Neuron (in vitro differentiated cells): ENCODE measurements around the gene HK2.

Experiments
- H2AFZ ChIP-seq: one replicate; pipeline ENCODE4 v1.6.1; 2013; ENCODE audit warnings: low read depth, mild to moderate bottlenecking, inconsistent platforms, low read length, moderate library complexity
- H3K27me3 ChIP-seq: one replicate; pipeline ENCODE4 v1.6.1; 2013; ENCODE audit warnings: low read length; ENCODE audit not compliant: insufficient read depth
- H3K36me3 ChIP-seq: one replicate; pipeline ENCODE4 v1.6.1; 2013; ENCODE audit warnings: low read length; ENCODE audit not compliant: insufficient read depth
- H3K4me1 ChIP-seq: one replicate; pipeline ENCODE4 v1.6.1; 2013; ENCODE audit warnings: low read length; ENCODE audit not compliant: insufficient read depth
- H3K4me3 ChIP-seq: 2 replicates; pipeline ENCODE4 v1.5.1; 2013; ENCODE audit warnings: mild to moderate bottlenecking, low read length, moderate library complexity
- H3K9me3 ChIP-seq: one replicate; pipeline ENCODE4 v1.6.1; 2013; ENCODE audit warnings: low read length

HK2 gene

DNA sequence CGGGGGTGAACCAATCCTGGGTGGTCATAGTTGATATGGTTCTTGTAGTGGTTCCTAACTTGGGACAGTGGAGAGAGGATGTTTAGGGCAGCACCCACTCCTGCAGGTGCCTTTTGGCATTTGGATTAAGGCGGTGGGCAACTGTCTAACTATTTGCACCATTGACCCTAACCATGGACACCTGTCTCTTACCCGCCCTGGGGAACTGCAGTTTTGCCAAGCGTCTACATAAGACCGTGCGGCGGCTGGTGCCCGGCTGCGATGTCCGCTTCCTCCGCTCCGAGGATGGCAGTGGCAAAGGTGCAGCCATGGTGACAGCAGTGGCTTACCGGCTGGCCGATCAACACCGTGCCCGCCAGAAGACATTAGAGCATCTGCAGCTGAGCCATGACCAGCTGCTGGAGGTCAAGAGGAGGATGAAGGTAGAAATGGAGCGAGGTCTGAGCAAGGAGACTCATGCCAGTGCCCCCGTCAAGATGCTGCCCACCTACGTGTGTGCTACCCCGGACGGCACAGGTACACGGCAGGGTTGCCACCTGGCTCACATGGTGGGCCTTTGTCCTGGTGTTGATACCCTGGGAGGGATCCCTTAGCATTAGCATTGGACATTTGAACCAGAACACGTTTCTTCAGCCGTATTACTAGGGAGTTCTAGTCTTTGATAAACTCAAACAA, 46.3 kb downstream of the HK2 start:
- no peaks in the 10 kb centered on the region for H3K27me3 ChIP-seq
- H2AFZ ChIP-seq, result no peak overlapping the region
- H3K4me1 ChIP-seq, result no peaks in the 10 kb centered on the region
- H3K36me3 ChIP-seq, result peaks cover 36% of the 10 kb centered on the region
- H3K9me3 ChIP-seq, result no peaks in the 10 kb centered on the region
- no peak overlapping the region for H3K4me3 ChIP-seq

DNA sequence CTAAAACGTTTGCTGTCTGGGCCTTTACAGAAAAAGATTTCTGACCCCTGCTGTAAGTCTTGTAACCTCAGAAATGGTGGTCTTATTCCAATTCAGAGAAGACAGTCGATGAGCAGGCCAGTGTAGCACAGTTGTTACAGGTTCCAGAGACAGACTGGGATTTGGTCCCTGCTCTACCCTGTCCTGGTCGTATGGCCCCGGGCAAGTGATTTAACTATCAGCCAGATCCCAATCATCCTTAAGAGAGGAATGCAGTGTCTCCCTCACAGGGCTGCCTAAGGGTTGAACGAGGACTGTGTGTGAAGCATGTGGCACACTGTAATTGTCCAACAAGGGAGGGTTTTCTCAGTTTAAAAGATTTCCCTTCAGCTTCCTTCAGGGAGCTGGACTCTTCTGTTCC, 47.2 kb downstream of the HK2 start:
- Histone ChIP-seq H3K27me3 (no peaks in the 10 kb centered on the region), H3K4me1 (no peaks in the 10 kb centered on the region), H3K36me3 (peaks cover 37% of the 10 kb centered on the region), H3K4me3 (no peak overlapping the region), H2AFZ (no peak overlapping the region), H3K9me3 (no peaks in the 10 kb centered on the region)

DNA sequence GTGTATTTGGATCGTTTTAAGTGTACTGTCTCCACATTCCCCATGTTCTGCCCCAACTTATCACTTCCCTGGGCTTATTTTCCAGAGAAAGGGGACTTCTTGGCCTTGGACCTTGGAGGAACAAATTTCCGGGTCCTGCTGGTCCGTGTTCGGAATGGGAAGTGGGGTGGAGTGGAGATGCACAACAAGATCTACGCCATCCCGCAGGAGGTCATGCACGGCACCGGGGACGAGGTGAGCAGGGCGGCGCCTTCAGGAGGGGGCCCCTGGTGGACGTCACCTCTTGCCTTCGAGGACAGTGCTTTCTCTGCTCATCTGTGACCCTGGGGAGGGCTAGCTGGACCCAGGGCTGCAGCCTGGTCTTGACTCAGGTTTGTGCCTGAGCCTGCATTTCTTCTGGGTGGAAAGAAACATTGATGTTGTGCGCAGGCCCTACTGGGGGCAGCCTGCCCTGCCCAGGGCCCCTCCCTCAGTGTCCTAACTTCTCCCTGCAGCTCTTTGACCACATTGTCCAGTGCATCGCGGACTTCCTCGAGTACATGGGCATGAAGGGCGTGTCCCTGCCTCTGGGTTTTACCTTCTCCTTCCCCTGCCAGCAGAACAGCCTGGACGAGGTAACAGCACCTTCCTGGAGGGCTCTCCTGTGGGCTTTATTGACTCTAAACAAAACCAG, 47.8 kb downstream of the HK2 start:
- H3K27me3 ChIP-seq, result no peaks in the 10 kb centered on the region
- H3K4me1 ChIP-seq, result no peaks in the 10 kb centered on the region
- no peaks in the 10 kb centered on the region for H3K9me3 ChIP-seq
- no peak overlapping the region for H2AFZ ChIP-seq
- H3K36me3 ChIP-seq, result peaks cover 39% of the 10 kb centered on the region
- H3K4me3 ChIP-seq, result no peak overlapping the region

DNA sequence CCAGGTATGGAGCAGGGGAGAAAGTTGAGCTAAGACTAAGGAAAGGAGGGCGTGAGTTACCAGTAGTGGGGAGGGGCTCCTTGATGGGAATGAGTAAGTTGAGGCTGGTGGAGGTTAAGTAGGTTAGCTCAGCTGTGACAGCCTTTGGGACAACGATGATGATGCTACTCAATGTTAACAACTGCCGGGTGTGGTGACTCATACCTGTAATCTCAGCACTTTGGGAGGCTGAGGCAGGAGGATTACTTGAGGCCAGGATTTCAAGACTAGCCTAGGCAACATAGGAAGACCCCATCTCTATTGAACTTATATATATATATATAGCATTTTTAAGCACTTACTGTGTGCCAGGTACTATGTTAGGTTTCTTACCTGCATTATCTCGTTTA, 48.4 kb downstream of the HK2 start:
- no peaks in the 10 kb centered on the region for H3K9me3 ChIP-seq
- H3K4me1 ChIP-seq, result no peaks in the 10 kb centered on the region
- H2AFZ ChIP-seq, result no peak overlapping the region
- H3K27me3 ChIP-seq, result no peaks in the 10 kb centered on the region
- H3K4me3 ChIP-seq, result no peak overlapping the region
- H3K36me3 ChIP-seq, result peaks cover 39% of the 10 kb centered on the region

DNA sequence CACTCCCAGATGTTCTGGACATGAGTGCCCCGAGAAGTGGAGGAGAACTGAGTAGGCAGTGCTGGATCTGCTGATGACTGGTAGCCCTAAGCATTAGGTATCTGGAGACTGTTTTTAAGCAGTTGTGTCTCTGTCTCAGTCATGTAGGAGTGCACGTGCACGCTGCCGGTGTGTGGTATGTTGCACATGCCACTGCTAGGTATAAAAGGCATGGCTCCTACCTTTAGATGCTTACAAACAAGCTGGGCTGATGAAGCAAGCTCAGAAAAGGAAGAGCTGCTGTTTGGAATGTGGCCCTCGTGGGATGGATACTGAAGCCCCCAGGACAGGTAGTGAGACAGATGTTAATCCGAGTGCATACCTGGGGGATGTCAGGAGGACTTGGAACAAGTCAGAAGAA, 49.1 kb downstream of the HK2 start:
- no peaks in the 10 kb centered on the region for H3K27me3 ChIP-seq
- no peaks in the 10 kb centered on the region for H3K9me3 ChIP-seq
- no peak overlapping the region for H2AFZ ChIP-seq
- no peak overlapping the region for H3K4me3 ChIP-seq
- H3K36me3 ChIP-seq, result peaks cover 43% of the 10 kb centered on the region
- no peaks in the 10 kb centered on the region for H3K4me1 ChIP-seq

DNA sequence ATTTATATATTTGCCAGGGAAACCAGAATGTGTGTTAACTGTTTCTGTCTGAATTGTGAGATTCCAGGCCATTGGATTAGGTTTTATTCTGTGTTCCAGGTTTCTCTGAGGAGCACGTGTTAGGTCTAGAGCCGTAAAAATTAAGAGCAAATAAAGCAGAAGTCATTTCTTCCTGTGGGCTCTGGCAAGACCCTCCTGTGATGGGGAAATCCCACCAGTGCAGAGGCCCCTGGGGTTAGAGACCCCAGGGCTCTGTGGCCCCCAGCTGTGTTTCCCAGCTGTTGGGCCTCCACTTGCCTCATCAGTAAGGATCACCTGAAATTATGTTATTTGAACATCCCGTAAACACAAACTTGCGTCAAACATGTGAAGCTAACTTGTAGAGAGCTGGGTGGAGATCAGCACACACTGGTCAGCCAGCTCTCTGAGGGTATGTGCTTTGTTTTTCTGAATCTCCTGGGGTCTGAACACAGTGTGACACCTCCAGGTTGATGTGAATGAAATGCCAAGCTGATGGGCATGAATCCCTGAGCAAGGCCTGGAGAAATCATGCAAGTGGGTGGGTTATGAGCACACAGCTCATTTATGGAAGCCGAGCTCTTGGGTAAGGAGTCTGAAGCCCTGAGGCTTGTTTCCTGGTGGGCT, 50.3 kb downstream of the HK2 start:
- H3K36me3 ChIP-seq, result peaks cover 42% of the 10 kb centered on the region
- H2AFZ ChIP-seq, result no peak overlapping the region
- no peaks in the 10 kb centered on the region for H3K27me3 ChIP-seq
- H3K4me1 ChIP-seq, result no peaks in the 10 kb centered on the region
- no peak overlapping the region for H3K4me3 ChIP-seq
- no peaks in the 10 kb centered on the region for H3K9me3 ChIP-seq

DNA sequence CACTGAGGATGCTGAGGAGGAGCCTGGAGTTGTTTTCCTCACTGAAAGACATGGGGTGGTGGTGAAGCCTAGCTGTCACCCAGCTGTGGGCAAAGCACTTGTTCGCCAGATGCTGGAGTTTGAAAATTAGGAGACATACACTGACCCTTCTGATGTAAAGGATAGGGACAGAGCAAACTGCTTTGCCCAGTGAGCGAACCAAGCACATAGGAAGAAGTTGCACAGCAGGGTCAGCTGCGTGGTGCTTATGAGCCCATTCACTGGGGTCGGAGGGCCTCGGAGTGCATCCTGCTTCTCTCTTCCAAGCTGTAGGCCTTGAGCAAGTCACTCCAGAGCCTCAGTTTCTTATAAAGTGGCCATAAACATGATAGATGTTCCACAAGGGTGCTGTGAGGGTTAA, 50.9 kb downstream of the HK2 start:
- H3K27me3 ChIP-seq, result no peaks in the 10 kb centered on the region
- no peaks in the 10 kb centered on the region for H3K9me3 ChIP-seq
- no peak overlapping the region for H2AFZ ChIP-seq
- peaks cover 37% of the 10 kb centered on the region for H3K36me3 ChIP-seq
- no peaks in the 10 kb centered on the region for H3K4me1 ChIP-seq
- no peak overlapping the region for H3K4me3 ChIP-seq

DNA sequence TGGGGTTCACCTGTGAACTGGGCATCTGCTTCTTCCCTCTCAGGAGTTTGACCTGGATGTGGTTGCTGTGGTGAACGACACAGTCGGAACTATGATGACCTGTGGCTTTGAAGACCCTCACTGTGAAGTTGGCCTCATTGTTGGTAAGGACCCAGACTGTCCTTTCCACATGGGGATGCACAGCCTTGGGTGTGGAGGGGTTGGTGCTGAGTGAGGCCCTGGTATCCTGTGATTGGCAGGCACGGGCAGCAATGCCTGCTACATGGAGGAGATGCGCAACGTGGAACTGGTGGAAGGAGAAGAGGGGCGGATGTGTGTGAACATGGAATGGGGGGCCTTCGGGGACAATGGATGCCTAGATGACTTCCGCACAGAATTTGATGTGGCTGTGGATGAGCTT, 52.3 kb downstream of the HK2 start:
- no peak overlapping the region for H2AFZ ChIP-seq
- H3K36me3 ChIP-seq, result peaks cover 34% of the 10 kb centered on the region
- H3K27me3 ChIP-seq, result no peaks in the 10 kb centered on the region
- H3K4me3 ChIP-seq, result no peak overlapping the region
- H3K9me3 ChIP-seq, result no peaks in the 10 kb centered on the region
- no peaks in the 10 kb centered on the region for H3K4me1 ChIP-seq

DNA sequence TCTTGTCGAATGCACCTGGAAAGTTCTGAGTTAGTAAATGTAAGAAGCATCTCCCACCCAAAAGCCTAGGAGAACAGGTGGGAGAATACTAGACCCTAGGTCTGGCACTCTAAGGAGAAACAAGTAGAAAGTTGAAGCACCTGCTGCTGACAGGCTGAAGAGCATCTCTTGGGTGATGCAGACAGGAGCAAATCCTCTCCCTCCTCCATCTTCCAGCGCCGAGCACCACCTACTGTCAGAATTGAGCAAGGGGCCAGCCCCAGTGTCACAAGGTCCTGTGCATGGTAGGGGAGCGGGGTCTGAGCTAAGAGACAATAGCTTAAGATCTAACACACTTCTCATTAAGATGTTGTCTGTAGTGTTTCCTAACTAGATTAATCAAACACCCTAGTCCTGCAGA, 52.9 kb downstream of the HK2 start:
- H3K9me3 ChIP-seq, result no peaks in the 10 kb centered on the region
- no peak overlapping the region for H2AFZ ChIP-seq
- no peak overlapping the region for H3K4me3 ChIP-seq
- H3K27me3 ChIP-seq, result no peaks in the 10 kb centered on the region
- H3K36me3 ChIP-seq, result peaks cover 30% of the 10 kb centered on the region
- no peaks in the 10 kb centered on the region for H3K4me1 ChIP-seq

DNA sequence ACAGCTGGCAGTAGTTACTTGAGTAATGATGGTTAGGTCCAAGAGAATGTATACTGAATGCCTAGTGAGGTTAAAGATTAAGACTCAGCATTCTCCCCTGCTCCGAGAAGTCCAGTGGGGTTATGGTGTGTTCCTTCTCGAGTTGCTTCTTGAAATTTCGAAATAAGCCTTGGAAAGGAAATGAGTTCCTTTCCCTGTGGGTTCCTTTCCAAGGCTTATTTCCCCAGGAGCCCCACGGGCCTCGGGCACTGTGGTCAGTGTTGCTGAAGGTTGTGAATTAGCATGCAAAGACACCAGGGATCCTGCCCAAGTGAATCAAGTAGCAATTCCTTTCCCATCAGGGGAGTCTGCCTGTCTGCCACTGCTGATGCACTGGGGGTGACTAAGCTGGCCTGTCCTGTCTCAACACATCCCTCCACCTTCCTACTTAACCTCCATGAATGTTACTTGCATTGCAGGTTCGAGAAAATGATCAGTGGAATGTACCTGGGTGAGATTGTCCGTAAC, 53.6 kb downstream of the HK2 start:
- Histone ChIP-seq H3K36me3 (peaks cover 25% of the 10 kb centered on the region), H3K27me3 (no peaks in the 10 kb centered on the region), H2AFZ (no peak overlapping the region), H3K4me1 (no peaks in the 10 kb centered on the region), H3K4me3 (no peak overlapping the region), H3K9me3 (no peaks in the 10 kb centered on the region)

DNA sequence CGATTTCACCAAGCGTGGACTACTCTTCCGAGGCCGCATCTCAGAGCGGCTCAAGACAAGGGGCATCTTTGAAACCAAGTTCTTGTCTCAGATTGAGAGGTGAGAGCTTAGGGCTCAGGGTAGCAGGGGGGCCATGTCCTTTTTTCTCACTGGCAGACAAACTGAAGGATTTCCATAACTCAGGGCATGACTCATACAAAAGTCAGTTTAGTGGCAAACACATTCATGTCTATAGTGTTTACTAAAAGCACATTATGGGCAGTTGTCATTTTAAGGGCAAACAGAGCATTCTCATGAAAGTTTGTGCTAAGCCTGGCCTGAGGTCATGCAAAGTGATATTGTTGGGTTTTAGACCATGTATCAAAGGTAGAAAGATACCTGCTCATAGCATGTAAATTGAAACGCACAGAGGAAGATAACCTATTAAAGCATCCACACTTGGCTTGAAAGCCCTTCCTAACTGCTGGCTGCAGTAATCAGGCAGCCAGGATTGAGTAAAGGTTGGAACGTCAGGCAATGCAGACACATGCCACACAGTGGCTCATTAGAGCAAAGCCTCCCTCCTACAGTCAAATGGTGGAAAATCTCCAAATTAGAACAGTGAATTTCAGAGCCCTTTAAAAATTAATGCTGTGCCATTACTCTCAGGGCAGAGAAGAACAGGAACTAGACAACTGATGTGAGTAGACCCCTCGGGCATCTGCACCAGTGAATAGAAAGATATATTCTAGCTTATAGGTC, 54.2 kb downstream of the HK2 start:
- no peaks in the 10 kb centered on the region for H3K9me3 ChIP-seq
- H2AFZ ChIP-seq, result no peak overlapping the region
- no peaks in the 10 kb centered on the region for H3K4me1 ChIP-seq
- H3K4me3 ChIP-seq, result no peak overlapping the region
- peaks cover 25% of the 10 kb centered on the region for H3K36me3 ChIP-seq
- no peaks in the 10 kb centered on the region for H3K27me3 ChIP-seq

DNA sequence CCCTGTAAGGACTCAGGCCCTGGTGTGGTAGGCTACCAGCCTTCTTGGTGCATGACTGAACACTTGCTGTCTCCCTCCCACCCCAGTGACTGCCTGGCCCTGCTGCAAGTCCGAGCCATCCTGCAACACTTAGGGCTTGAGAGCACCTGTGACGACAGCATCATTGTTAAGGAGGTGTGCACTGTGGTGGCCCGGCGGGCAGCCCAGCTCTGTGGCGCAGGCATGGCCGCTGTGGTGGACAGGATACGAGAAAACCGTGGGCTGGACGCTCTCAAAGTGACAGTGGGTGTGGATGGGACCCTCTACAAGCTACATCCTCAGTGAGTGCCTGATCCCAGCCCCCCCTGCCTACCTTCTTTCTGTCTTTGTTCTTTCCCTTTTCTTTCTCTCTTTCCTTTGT, 55.2 kb downstream of the HK2 start:
- Histone ChIP-seq H3K4me3 (no peak overlapping the region), H3K27me3 (no peaks in the 10 kb centered on the region), H3K36me3 (peaks cover 25% of the 10 kb centered on the region), H3K4me1 (no peaks in the 10 kb centered on the region), H3K9me3 (no peaks in the 10 kb centered on the region), H2AFZ (no peak overlapping the region)

DNA sequence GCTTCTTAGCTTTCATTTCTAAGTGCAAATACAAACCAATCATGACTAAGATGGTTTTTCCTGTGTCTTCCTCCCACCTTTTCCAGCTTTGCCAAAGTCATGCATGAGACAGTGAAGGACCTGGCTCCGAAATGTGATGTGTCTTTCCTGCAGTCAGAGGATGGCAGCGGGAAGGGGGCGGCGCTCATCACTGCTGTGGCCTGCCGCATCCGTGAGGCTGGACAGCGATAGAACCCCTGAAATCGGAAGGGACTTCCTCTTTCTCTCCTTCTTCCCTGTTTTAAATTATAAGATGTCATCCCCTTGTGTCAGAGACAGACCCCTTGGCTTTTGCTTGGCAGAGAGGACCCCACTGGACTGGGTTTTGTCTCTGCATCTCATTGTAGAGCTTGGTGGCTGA, 56.8 kb downstream of the HK2 start:
- Histone ChIP-seq H3K27me3 (no peaks in the 10 kb centered on the region), H3K9me3 (no peaks in the 10 kb centered on the region), H3K4me1 (no peaks in the 10 kb centered on the region), H3K36me3 (peaks cover 25% of the 10 kb centered on the region), H2AFZ (no peak overlapping the region), H3K4me3 (no peak overlapping the region)
